ENCODE measurements around the gene AFMID. TPM values are rescaled to one million over a fixed set of nuclear protein-coding genes. Genes with fewer than 3 reads are reported as not detected.

The AFMID gene
- total RNA-seq, 2 experiments from 2014 or later = 0.42 to 0.60 TPM

GRCh38 chr17:78172249-78173051 is 14.7 kb upstream of the AFMID start:
- Histone ChIP-seq H3K4me1 (ENCODE audit: insufficient read depth, low read length) (peaks cover 87% of the 10 kb centered on the region), H3K36me3 (ENCODE audit: insufficient read depth, low read length) (peaks cover 22% of the 10 kb centered on the region), H3K9me3 (ENCODE audit: control insufficient read depth in 1 of 2, insufficient read depth in 1 of 2, low read length in 2 of 2) (no peaks in the 10 kb centered on the region), H3K27me3 (ENCODE audit: control insufficient read depth in 1 of 2, insufficient read depth in 2 of 2, low read length in 2 of 2) (no peaks in the 10 kb centered on the region), H3K4me3 (ENCODE audit: low read length) (no peak overlapping the region), H3K27ac (ENCODE audit: low read depth in 1 of 2, low read length in 2 of 2) (peak overlapping the region; percentile 27 to 60)
- DNase-seq (peak in 2 of 14 experiments; percentile 36 to 43), ATAC-seq (ENCODE audit: poor library complexity) (no peak)
- no peaks in the 10 kb centered on the region for H3K9me3 Mint-ChIP-seq
- H3K4me3 Mint-ChIP-seq = peak overlapping the region; percentile 77
- TF ChIP-seq CTCF (IDR thresholded peaks at IDR 0.05) = no peak
- H3K36me3 Mint-ChIP-seq (ENCODE audit: low read depth) = peaks cover 21% of the 10 kb centered on the region
- CTCF ChIA-PET = interaction anchor here (1.5 kb wide), 1 partner anchor 31 kb away, joined by 3 read pairs; no protein-coding TSS in a partner anchor
- intact Hi-C loops (cut with DNase I, micrococcal nuclease) = loop anchor here in 1 of 2 experiments (5.0 kb wide), 1 partner anchor 215 kb away; the partner anchor contains the start of gene TNRC6C
- H3K4me1 Mint-ChIP-seq (ENCODE audit: low read depth) = peaks cover 63% of the 10 kb centered on the region
- H3K27ac Mint-ChIP-seq = peak overlapping the region; percentile 88
- H3K27me3 Mint-ChIP-seq = no peaks in the 10 kb centered on the region
- POLR2A ChIA-PET = interaction anchor here (1.0 to 3.6 kb wide), 4 partner anchors 13 to 47 kb away, joined by 3 to 10 read pairs (median 4); no protein-coding TSS in a partner anchor

GRCh38 chr17:78173097-78173715 is 14.0 kb upstream of the AFMID start:
- Mint-ChIP-seq H3K27ac (peak overlapping the region; percentile 88), H3K36me3 (ENCODE audit: low read depth) (peaks cover 21% of the 10 kb centered on the region), H3K27me3 (no peaks in the 10 kb centered on the region), H3K9me3 (no peaks in the 10 kb centered on the region), H3K4me1 (ENCODE audit: low read depth) (peaks cover 63% of the 10 kb centered on the region), H3K4me3 (peak overlapping the region; percentile 30)
- TF ChIP-seq CTCF (IDR thresholded peaks at IDR 0.05) = no peak
- DNase-seq = peak in 6 of 14 experiments; percentile 7 to 67 (median 40)
- Histone ChIP-seq H3K4me3 (ENCODE audit: low read length) (no peak overlapping the region), H3K27me3 (ENCODE audit: control insufficient read depth in 1 of 2, insufficient read depth in 2 of 2, low read length in 2 of 2) (no peaks in the 10 kb centered on the region), H3K36me3 (ENCODE audit: insufficient read depth, low read length) (peaks cover 22% of the 10 kb centered on the region), H3K4me1 (ENCODE audit: insufficient read depth, low read length) (peaks cover 82% of the 10 kb centered on the region), H3K27ac (ENCODE audit: low read depth in 1 of 2, low read length in 2 of 2) (peak overlapping the region; percentile 27 to 60), H3K9me3 (ENCODE audit: control insufficient read depth in 1 of 2, insufficient read depth in 1 of 2, low read length in 2 of 2) (no peaks in the 10 kb centered on the region)
- peak; percentile 50 for ATAC-seq (ENCODE audit: poor library complexity)
- intact Hi-C loops (cut with DNase I, micrococcal nuclease) = loop anchor here in 1 of 2 experiments (5.0 kb wide), 1 partner anchor 216 kb away; the partner anchor contains the start of gene TNRC6C
- CTCF ChIA-PET = interaction anchor here (1.3 to 1.5 kb wide), 2 partner anchors 11 to 31 kb away, joined by 3 read pairs; no protein-coding TSS in a partner anchor
- POLR2A ChIA-PET = interaction anchor here (1.0 to 3.6 kb wide), 3 partner anchors 29 to 43 kb away, joined by 3 to 10 read pairs (median 4); partner anchors contain the start of gene TMC8

GRCh38 chr17:78174346-78174869 is 12.8 kb upstream of the AFMID start:
- H3K36me3 ChIP-seq (ENCODE audit: insufficient read depth, low read length) = peaks cover 22% of the 10 kb centered on the region
- H3K4me1 ChIP-seq (ENCODE audit: insufficient read depth, low read length) = peaks cover 74% of the 10 kb centered on the region
- peak overlapping the region; percentile 88 for H3K27ac Mint-ChIP-seq
- DNase-seq (peak in 2 of 14 experiments; percentile 49 to 50), ATAC-seq (ENCODE audit: poor library complexity) (no peak)
- ChIA-PET POLR2A (interaction anchor here (1.2 to 3.6 kb wide), 4 partner anchors 30 to 44 kb away, joined by 3 to 32 read pairs (median 13); partner anchors contain the start of gene TMC8), CTCF (interaction anchor here (1.3 to 4.2 kb wide), 3 partner anchors 9 to 62 kb away, joined by 3 to 49 read pairs (median 4); no protein-coding TSS in a partner anchor)
- H3K9me3 Mint-ChIP-seq = no peaks in the 10 kb centered on the region
- H3K4me3 Mint-ChIP-seq = no peak overlapping the region
- H3K27me3 ChIP-seq (ENCODE audit: control insufficient read depth in 1 of 2, insufficient read depth in 2 of 2, low read length in 2 of 2) = no peaks in the 10 kb centered on the region
- intact Hi-C loops (cut with DNase I, micrococcal nuclease) = loop anchor here in 1 of 2 experiments (5.0 kb wide), 1 partner anchor 217 kb away; the partner anchor contains the start of gene TNRC6C
- no peaks in the 10 kb centered on the region for H3K27me3 Mint-ChIP-seq
- H3K4me1 Mint-ChIP-seq (ENCODE audit: low read depth) = peaks cover 62% of the 10 kb centered on the region
- H3K27ac ChIP-seq (ENCODE audit: low read depth in 1 of 2, low read length in 2 of 2) = peak overlapping the region in 1 of 2 donors; percentile 32
- no peaks in the 10 kb centered on the region for H3K9me3 ChIP-seq (ENCODE audit: control insufficient read depth in 1 of 2, insufficient read depth in 1 of 2, low read length in 2 of 2)
- TF ChIP-seq CTCF (IDR thresholded peaks at IDR 0.05) = no peak
- no peak overlapping the region for H3K4me3 ChIP-seq (ENCODE audit: low read length)
- H3K36me3 Mint-ChIP-seq (ENCODE audit: low read depth) = peaks cover 21% of the 10 kb centered on the region

Measured in CD4-positive, alpha-beta T cell (primary cell).